Astrocyte (in vitro differentiated cells and primary cell): ENCODE data around the gene ABLIM2. TPM values are rescaled to one million over a fixed set of nuclear protein-coding genes. Genes with fewer than 3 reads are reported as not detected.

Experiments used
- DNase-seq: peaks from one replicate; pipeline ENCODE4 v3.0.0-alpha.2; 2010; ENCODE audit warnings: low read depth
- FAIRE-seq: peaks from 2 replicates; lab custom pipeline; 2011; peaks lifted over from hg19 to GRCh38; lab: Jason Lieb, UNC
- H2AFZ ChIP-seq: 2 replicates; pipeline ENCODE4 v1.6.0; 2012; ENCODE audit warnings: low read depth, low read length, inconsistent platforms
- H3K27ac ChIP-seq: 2 replicates; pipeline ENCODE4 v1.5.1; 2011; ENCODE audit warnings: low read depth, low read length, inconsistent platforms
- H3K27me3 ChIP-seq: 2 replicates; pipeline ENCODE4 v1.6.0; 2011; ENCODE audit warnings: low read length, inconsistent platforms; ENCODE audit not compliant: insufficient read depth
- H3K36me3 ChIP-seq: 2 replicates; pipeline ENCODE4 v1.5.1; 2011; ENCODE audit warnings: low read length, inconsistent platforms; ENCODE audit not compliant: insufficient read depth
- H3K4me1 ChIP-seq: 2 replicates; pipeline ENCODE4 v1.5.1; 2011; ENCODE audit warnings: low read length, inconsistent platforms; ENCODE audit not compliant: insufficient read depth
- H3K4me2 ChIP-seq: 2 replicates; pipeline ENCODE4 v1.6.0; 2012; ENCODE audit warnings: low read length, inconsistent platforms
- H3K4me3 ChIP-seq: 2 replicates; pipeline ENCODE4 v1.5.1; 2011; ENCODE audit warnings: low read depth, mild to moderate bottlenecking, low read length, inconsistent platforms; ENCODE audit not compliant: insufficient read depth
- H3K79me2 ChIP-seq: 2 replicates; pipeline ENCODE4 v1.6.0; 2012; ENCODE audit warnings: mild to moderate bottlenecking, low read length, inconsistent platforms; ENCODE audit not compliant: insufficient read depth
- H3K9ac ChIP-seq: 2 replicates; pipeline ENCODE4 v1.6.0; 2012; ENCODE audit warnings: mild to moderate bottlenecking, low read length, inconsistent platforms
- H3K9me3 ChIP-seq: 2 replicates; pipeline ENCODE4 v1.5.1; 2012; ENCODE audit warnings: low read depth, mild to moderate bottlenecking, low read length, inconsistent platforms; ENCODE audit not compliant: insufficient read depth
- H4K20me1 ChIP-seq: 2 replicates; pipeline ENCODE4 v1.6.0; 2012; ENCODE audit warnings: low read length, inconsistent platforms; ENCODE audit not compliant: insufficient read depth
- H3K27ac Mint-ChIP-seq: one replicate; pipeline ENCODE4 v1.8.0; 2021; ENCODE audit warnings: mild to moderate bottlenecking, mixed read lengths; ENCODE audit not compliant: unreplicated experiment
- H3K27me3 Mint-ChIP-seq: one replicate; pipeline ENCODE4 v1.8.0; 2021; ENCODE audit warnings: low read depth, mixed read lengths; ENCODE audit not compliant: unreplicated experiment
- H3K36me3 Mint-ChIP-seq: one replicate; pipeline ENCODE4 v1.8.0; 2021; ENCODE audit warnings: low read depth, mixed read lengths; ENCODE audit not compliant: unreplicated experiment
- H3K4me1 Mint-ChIP-seq: one replicate; pipeline ENCODE4 v1.8.0; 2021; ENCODE audit warnings: low read depth, mixed read lengths; ENCODE audit not compliant: unreplicated experiment
- H3K4me3 Mint-ChIP-seq: one replicate; pipeline ENCODE4 v1.8.0; 2021; ENCODE audit warnings: mild to moderate bottlenecking, moderate library complexity, mixed read lengths; ENCODE audit not compliant: unreplicated experiment
- H3K9me3 Mint-ChIP-seq: one replicate; pipeline ENCODE4 v1.8.0; 2021; ENCODE audit warnings: mild to moderate bottlenecking, mixed read lengths; ENCODE audit not compliant: unreplicated experiment
- CTCF ChIP-seq: IDR thresholded peaks from 2 replicates; pipeline ENCODE4 v1.5.1; 2011; ENCODE audit warnings: low read depth, mild to moderate bottlenecking, inconsistent platforms, low read length, moderate library complexity; ENCODE audit not compliant: insufficient read depth
- EZH2 ChIP-seq: IDR thresholded peaks from 2 replicates; pipeline ENCODE4 v1.6.1; 2012; ENCODE audit warnings: mild to moderate bottlenecking, low read length, inconsistent platforms; ENCODE audit not compliant: insufficient read depth
- total RNA-seq: library from RNA; stranded (reverse); gene quantifications from 2 replicates; pipeline ENCODE4 v1.2.1, GENCODE V29; 2021

The ABLIM2 gene
- total RNA-seq, 1 donor from 2014 or later = 0.50 TPM

- Histone ChIP-seq H3K9me3 (peaks cover 10% of the 10 kb centered on the region), H3K4me1 (no peaks in the 10 kb centered on the region), H3K79me2 (no peaks in the 10 kb centered on the region), H3K36me3 (no peaks in the 10 kb centered on the region), H3K4me3 (no peak overlapping the region), H3K4me2 (no peak overlapping the region), H3K27me3 (peaks cover 14% of the 10 kb centered on the region), H3K27ac (no peak overlapping the region), H4K20me1 (no peaks in the 10 kb centered on the region), H2AFZ (no peak overlapping the region), H3K9ac (no peak overlapping the region)
- DNase-seq = no peak
- no peak for FAIRE-seq
- H3K36me3 Mint-ChIP-seq = peaks cover 2% of the 10 kb centered on the region
- peaks cover 59% of the 10 kb centered on the region for H3K27me3 Mint-ChIP-seq
- no peak overlapping the region for H3K4me3 Mint-ChIP-seq
- H3K4me1 Mint-ChIP-seq = peaks cover 5% of the 10 kb centered on the region
- TF ChIP-seq EZH2 (no peak), CTCF (no peak)
- H3K9me3 Mint-ChIP-seq = peaks cover 13% of the 10 kb centered on the region
- H3K27ac Mint-ChIP-seq = no peak overlapping the region
Measured at GRCh38 chr4:8169763-8170162, 11.2 kb upstream of the ABLIM2 start.

GRCh38 chr4:8168832-8169598 lies 10.4 kb upstream of the ABLIM2 start:
- FAIRE-seq = no peak
- Histone ChIP-seq H3K27ac (no peak overlapping the region), H3K4me2 (no peak overlapping the region), H3K4me1 (no peaks in the 10 kb centered on the region), H3K79me2 (no peaks in the 10 kb centered on the region), H3K36me3 (no peaks in the 10 kb centered on the region), H3K27me3 (peaks cover 13% of the 10 kb centered on the region), H3K9me3 (peaks cover 10% of the 10 kb centered on the region), H3K9ac (no peak overlapping the region), H3K4me3 (no peak overlapping the region), H2AFZ (no peak overlapping the region), H4K20me1 (no peaks in the 10 kb centered on the region)
- peaks cover 5% of the 10 kb centered on the region for H3K4me1 Mint-ChIP-seq
- H3K27me3 Mint-ChIP-seq = peaks cover 59% of the 10 kb centered on the region
- no peak for DNase-seq
- peaks cover 2% of the 10 kb centered on the region for H3K36me3 Mint-ChIP-seq
- H3K4me3 Mint-ChIP-seq = no peak overlapping the region
- TF ChIP-seq CTCF (no peak), EZH2 (no peak)
- H3K27ac Mint-ChIP-seq = no peak overlapping the region
- peaks cover 13% of the 10 kb centered on the region for H3K9me3 Mint-ChIP-seq

GRCh38 chr4:8168232-8168631 lies 9.6 kb upstream of the ABLIM2 start:
- no peak for FAIRE-seq
- H3K27ac ChIP-seq = no peak overlapping the region
- peaks cover 5% of the 10 kb centered on the region for H3K4me1 Mint-ChIP-seq
- no peak overlapping the region for H3K4me2 ChIP-seq
- H3K9me3 ChIP-seq = peaks cover 10% of the 10 kb centered on the region
- H3K27ac Mint-ChIP-seq = peak overlapping the region; percentile 9
- no peak overlapping the region for H3K9ac ChIP-seq
- no peaks in the 10 kb centered on the region for H3K36me3 ChIP-seq
- no peaks in the 10 kb centered on the region for H4K20me1 ChIP-seq
- peaks cover 2% of the 10 kb centered on the region for H3K36me3 Mint-ChIP-seq
- peaks cover 59% of the 10 kb centered on the region for H3K27me3 Mint-ChIP-seq
- peaks cover 14% of the 10 kb centered on the region for H3K27me3 ChIP-seq
- TF ChIP-seq EZH2 = no peak
- peak; percentile 36 for TF ChIP-seq CTCF
- peaks cover 13% of the 10 kb centered on the region for H3K9me3 Mint-ChIP-seq
- no peak for DNase-seq
- no peaks in the 10 kb centered on the region for H3K79me2 ChIP-seq
- no peak overlapping the region for H3K4me3 ChIP-seq
- no peak overlapping the region for H3K4me3 Mint-ChIP-seq
- H2AFZ ChIP-seq = no peak overlapping the region
- no peaks in the 10 kb centered on the region for H3K4me1 ChIP-seq
